T-helper 2 cell treated with Interferon-gamma antibody and Interleukin-4, amounts not matched to agents 100 ng/mL and 5 ng/mL, for 36 hours (primary cell): ENCODE data around the gene RFFL. TPM values are rescaled to one million over a fixed set of nuclear protein-coding genes. Genes with fewer than 3 reads are reported as not detected.

ENCODE experiments used
- intact Hi-C: fragments of 100-400 bp; cut with micrococcal nuclease; formaldehyde crosslinking; loops from one replicate; pipeline ENCODE4 v1.15.1; 2023
- total RNA-seq: library from RNA; stranded (reverse); gene quantifications from 2 replicates; pipeline ENCODE4 v1.2.3, GENCODE V29; 2022

Gene RFFL
- total RNA-seq, 1 donor from 2014 or later: 30.7 TPM

GRCh38 chr17:34980353-34980680, 83.2 kb downstream of the RFFL start, which contains the start of gene LIG3:
Gene LIG3 (plus strand): TSS chr17:34980512. CDS start chr17:34983006, 2,494 bp downstream.
- intact Hi-C loops: loop anchor here (1.0 to 5.0 kb wide), 6 partner anchors 19 to 828 kb away; partner anchors contain the start of genes CCT6B, RAD51D, TAF15 and ZNF830

- intact Hi-C loops: loop anchor here (1.0 to 5.0 kb wide), 6 partner anchors 18 to 829 kb away; partner anchors contain the start of genes CCT6B, RAD51D, TAF15 and ZNF830
These were observed 83.7 kb downstream of the RFFL start for GRCh38 chr17:34979650-34980352.

- intact Hi-C loops: no loop called here
These were observed 84.4 kb downstream of the RFFL start for GRCh38 chr17:34979153-34979552.

GRCh38 chr17:34974794-34975785, 88.4 kb downstream of the RFFL start:
- intact Hi-C loops: no loop called here

- intact Hi-C loops: no loop called here
These were observed 89.3 kb downstream of the RFFL start for GRCh38 chr17:34974179-34974578.

GRCh38 chr17:34961093-34961911, 102.2 kb downstream of the RFFL start, which contains the start of the genes CCT6B and ZNF830:
Gene CCT6B (minus strand): TSS chr17:34961460. CDS start chr17:34961393, 67 bp downstream.
Gene ZNF830 (plus strand): TSS chr17:34961540. CDS start chr17:34961567, 27 bp downstream.
- intact Hi-C loops: loop anchor here (1.0 to 2.0 kb wide), 2 partner anchors 19 to 625 kb away; partner anchors contain the start of genes AP2B1 and LIG3

- intact Hi-C loops: no loop called here
These were observed 105.1 kb downstream of the RFFL start for GRCh38 chr17:34958438-34958837.

Other genes starting within 250 kb of the RFFL start
- 0.86 and 1.9 TPM in 2 replicates for gene CCT6B, start 102.2 kb downstream of the RFFL start, total RNA-seq
- 24.6 and 26.1 TPM in 2 replicates for gene ZNF830, start 102.2 kb downstream of the RFFL start, total RNA-seq
- 45.1 and 46.1 TPM in 2 replicates for gene LIG3, start 83.2 kb downstream of the RFFL start, total RNA-seq
- 31.4 and 37.6 TPM in 2 replicates for gene RAD51D, start 56.2 kb upstream of the RFFL start, total RNA-seq
- gene FNDC8, start 57.9 kb upstream of the RFFL start, total RNA-seq: not detected in 2 replicates
- 22.9 and 23.8 TPM in 2 replicates for gene NLE1, start 78.6 kb upstream of the RFFL start, total RNA-seq
- gene UNC45B, start 84.1 kb upstream of the RFFL start, total RNA-seq: 0.07 and 0.18 TPM in 2 replicates
- not detected in 2 replicates for gene SLC35G3, start 130.7 kb upstream of the RFFL start, total RNA-seq
- 103 TPM in 2 replicates for gene SLFN5, start 179.4 kb upstream of the RFFL start, total RNA-seq